Activated CD4-positive, alpha-beta T cell treated with anti-CD3 and anti-CD28 coated beads, Interleukin-2, amount 50 U/mL, for 4 hours (primary cell): ENCODE measurements around the gene ZSCAN20.

Experiments
- DNase-seq, 2 experiments: peaks; one replicate each; pipeline ENCODE4 v3.0.0-alpha.2; 2020

Gene ZSCAN20

GRCh38 chr1:33472269-33472980 is at the start of gene ZSCAN20:
ZSCAN20 (plus strand) TSS chr1:33472645; CDS start chr1:33479289, 6,644 bp downstream.
- peak; percentile 79 to 81 for DNase-seq

- DNase-seq = no peak
Observed at GRCh38 chr1:33424205-33424604, 48.2 kb upstream of the ZSCAN20 start.

- DNase-seq = no peak
Observed at GRCh38 chr1:33424610-33425009, 47.8 kb upstream of the ZSCAN20 start.

- no peak for DNase-seq
Observed at GRCh38 chr1:33425900-33426299, 46.5 kb upstream of the ZSCAN20 start.

- no peak for DNase-seq
Observed at GRCh38 chr1:33426916-33427315, 45.5 kb upstream of the ZSCAN20 start.

- DNase-seq = no peak
Observed at GRCh38 chr1:33428661-33429060, 43.8 kb upstream of the ZSCAN20 start.

GRCh38 chr1:33429332-33429731 is 43.1 kb upstream of the ZSCAN20 start:
- no peak for DNase-seq

GRCh38 chr1:33429856-33430691 is 42.4 kb upstream of the ZSCAN20 start:
- DNase-seq = no peak

- DNase-seq = peak; percentile 90 to 93
Observed at GRCh38 chr1:33430692-33431593, 41.5 kb upstream of the ZSCAN20 start, which contains the start of gene PHC2. PHC2 (minus strand) TSS chr1:33431095; CDS start chr1:33375539, 55,556 bp downstream.

- DNase-seq = no peak
Observed at GRCh38 chr1:33433509-33434362, 38.7 kb upstream of the ZSCAN20 start.

- no peak for DNase-seq
Observed at GRCh38 chr1:33434363-33434750, 38.1 kb upstream of the ZSCAN20 start.

GRCh38 chr1:33435096-33435820 is 37.2 kb upstream of the ZSCAN20 start:
- no peak for DNase-seq

- no peak for DNase-seq
Observed at GRCh38 chr1:33436557-33437285, 35.7 kb upstream of the ZSCAN20 start.

GRCh38 chr1:33438364-33439160 is 33.9 kb upstream of the ZSCAN20 start:
- no peak for DNase-seq

- DNase-seq = no peak
Observed at GRCh38 chr1:33439662-33440061, 32.8 kb upstream of the ZSCAN20 start.

GRCh38 chr1:33441088-33441745 is 31.2 kb upstream of the ZSCAN20 start:
- DNase-seq = no peak

GRCh38 chr1:33442141-33442540 is 30.3 kb upstream of the ZSCAN20 start:
- DNase-seq = no peak

GRCh38 chr1:33443080-33443704 is 29.3 kb upstream of the ZSCAN20 start:
- no peak for DNase-seq
